GM18499 (cell line): Measurements from ENCODE around the gene MYADML2.
"Not testable (repeated sequence)": the region's sequence is repeated elsewhere in the genome, so short reads cannot be mapped to it uniquely, and the experiment has no call there.

Source experiments
- ATAC-seq: cut with Tn5 transposase; IDR thresholded peaks from one replicate; pipeline ENCODE4 v1.9.1; 2021; ENCODE audit warnings: moderate number of reproducible peaks; ENCODE audit not compliant: insufficient read depth, unreplicated experiment

MYADML2 gene

DNA sequence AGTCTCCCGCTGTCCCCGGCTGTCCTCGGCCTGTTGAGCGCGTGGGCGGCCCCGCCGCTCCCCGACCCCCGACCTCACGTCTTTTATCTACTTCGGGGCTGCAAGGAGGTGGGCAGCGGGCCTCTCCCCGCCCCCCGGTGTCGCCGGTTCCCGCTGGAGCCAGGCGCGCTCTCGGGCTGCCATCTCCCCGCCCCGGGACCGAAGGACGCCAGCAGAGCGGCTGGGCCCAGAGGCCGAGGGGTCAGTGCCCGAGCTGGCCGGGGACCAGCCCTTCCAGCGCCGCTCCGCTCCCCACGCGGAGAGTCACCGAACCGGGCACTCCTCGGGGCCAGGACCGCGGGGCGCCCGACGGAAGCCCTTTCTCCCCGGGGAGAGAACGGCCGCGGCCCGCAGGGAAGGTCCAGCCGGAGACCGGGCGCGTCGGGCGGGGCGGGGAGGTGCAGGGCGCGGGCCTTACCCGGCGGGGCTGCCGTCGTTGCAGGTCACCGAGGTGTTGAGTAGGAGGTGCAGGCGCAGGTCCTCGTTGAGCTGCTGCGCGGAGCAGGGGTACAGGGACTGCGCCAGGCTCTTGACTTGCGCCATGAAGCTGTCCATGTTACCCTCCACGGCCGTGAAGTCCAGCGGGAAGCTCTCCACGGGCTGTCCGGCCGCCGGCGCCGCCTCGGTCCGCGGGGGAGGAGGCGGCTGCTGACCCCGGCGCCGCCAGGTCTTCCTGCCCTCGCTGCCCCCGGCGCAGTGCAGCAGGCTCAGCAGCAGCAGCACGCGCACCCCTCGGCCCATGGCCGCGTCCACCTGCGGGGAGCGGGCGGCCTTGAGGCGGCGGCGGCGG lies 13.3 kb upstream of the MYADML2 start:
- no peak for ATAC-seq

DNA sequence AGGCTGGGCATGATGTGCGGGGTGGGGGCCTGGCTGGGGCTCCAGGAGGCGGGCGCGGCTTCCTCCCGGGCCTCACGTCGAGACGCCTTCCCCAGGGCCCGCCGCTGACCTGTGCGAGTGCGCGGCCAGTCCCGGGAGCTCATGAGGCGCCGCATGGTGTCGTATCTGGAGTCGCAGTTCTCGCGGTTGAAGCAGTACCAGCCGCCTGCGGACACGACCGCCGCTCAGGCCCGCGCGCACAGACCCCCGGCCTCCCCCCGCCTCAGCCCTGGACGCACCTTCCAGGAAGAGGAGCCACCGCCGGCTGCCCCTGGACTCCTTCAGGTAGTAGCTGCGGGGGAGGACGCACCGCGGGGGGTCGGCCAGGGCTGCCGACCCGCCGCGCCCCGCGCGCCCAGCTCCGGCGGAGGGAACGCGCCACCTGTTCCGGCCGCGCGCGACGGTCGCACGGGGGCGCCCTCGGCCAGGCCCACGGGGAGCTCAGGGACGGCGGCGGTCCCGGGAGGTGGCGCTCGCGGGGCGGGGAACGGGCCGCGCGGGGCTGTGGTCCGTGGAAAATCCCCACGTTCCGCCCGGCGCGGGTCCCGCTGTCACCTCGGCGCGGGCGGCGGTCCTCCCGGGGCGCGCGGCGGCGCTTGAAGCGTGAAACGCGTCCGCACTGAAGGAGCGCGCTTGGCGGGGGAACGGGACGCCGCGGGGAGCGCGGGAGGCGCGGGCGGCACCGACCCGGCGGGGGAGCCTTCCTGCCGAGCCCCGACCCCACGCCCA lies 12.5 kb upstream of the MYADML2 start:
- ATAC-seq = no peak

DNA sequence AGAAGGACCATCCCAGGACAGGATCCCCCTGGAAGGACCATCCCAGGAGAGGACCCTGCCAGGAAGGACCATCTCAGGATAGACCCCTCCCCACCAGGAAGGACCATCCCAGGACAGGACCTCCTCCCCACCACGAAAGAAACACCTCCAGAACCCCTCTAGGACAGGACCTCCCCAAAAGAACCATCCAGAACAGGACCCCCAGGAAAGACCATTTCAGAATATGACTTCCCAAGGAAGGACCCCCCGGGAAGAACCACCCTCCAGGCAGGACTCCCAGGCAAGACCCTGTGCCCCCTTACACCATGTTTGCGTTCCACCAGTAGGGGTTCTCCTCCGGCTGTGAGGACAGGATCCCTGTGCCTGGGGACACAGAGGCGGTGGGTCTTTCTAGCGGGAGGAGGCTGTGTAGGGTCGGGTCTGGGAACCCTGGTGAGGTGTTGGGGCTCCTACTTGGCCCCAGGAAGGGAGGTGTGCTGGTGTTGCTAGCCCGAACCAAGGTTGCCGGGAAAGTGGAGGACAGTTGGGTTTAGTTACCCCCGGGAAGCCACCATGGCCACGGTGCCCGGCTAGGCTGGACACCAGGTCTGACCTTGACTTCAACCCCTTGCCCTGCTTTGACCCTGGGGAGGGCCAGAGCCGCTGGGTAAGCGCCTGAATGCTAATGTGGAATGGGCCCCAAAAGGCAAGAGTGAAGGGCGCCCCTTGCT lies 11.8 kb upstream of the MYADML2 start:
- ATAC-seq = no peak

DNA sequence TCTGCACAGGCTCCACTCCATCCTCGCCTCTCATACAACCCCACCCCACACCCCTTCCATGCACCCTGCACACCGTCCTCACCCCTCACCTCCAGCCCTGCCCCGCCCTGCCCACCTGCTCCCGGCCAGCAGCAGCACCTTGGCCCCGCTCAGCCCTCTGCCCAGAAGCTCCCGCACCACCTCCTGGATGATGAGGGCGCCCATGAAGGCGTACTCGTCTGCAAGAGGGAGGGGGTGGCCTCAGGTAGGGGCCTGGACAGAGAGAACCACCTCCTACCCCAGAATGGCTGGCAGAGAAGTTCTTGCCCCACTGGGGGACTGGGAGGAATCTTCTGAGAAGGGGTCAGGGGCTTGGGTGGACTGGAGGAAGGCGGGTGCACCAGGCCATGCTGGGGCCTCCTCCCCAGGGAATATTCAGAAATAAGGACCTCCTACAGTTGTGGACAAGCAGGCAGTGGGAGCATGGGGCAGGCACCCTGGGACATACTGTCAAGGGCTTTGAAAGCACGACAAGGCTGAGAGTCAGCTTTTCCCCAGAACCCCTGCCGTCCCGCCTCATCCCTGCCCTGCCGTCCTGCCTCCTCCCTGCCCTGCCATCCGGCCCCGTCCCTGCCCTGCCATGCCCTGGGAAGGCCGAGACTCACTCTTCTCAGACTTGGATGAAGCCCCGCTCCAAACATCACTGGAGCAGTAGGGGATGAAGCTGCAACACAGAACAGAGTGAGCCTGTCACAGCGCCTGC lies 10.8 kb upstream of the MYADML2 start:
- no peak for ATAC-seq

DNA sequence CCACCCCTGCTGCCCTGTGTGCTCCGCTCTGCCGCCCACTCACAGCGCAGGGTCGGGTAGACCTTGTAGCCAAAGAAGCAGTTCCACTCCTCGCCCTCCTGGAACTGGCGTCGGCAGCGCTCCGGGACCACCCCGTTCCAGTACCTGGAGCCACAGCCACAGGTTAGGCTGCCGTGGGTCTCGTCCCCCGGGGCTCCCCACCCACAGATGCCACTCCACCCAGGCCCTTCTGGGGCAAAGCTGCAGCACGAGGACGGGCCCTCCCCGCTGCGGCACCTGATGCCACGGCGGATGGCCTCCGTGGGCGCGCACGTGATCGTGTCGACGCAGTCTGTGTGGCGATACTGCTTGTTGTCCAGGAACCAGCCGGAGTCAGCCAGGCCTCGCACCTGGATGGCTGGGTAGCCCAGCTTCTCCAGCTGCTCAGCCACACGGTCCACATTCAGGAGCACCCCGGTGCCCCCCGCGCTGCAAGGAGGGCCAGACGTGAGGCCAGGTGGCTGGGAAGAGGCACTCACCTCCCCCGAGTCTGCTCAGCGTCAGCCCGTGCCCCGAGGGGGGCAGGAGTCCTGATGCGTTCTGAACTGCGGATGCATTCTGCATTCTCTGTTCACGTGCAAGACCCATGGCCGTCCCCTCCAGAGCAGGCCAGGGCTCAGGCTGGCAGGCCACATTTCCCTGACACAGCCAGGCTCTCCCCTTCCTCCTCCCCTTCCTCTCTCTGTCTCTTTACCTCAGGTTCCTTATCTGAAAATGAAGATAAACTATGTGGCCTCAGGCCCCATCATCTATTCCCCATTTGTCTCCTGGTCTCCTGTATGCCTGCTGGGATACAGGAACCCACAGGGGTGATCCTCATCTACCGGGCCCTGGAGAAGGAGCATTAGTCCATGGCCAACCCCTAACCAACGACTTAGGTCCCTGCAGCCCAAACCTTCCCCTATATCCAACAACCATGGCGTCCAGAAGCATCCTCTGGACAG lies 9.9 kb upstream of the MYADML2 start:
- ATAC-seq = no peak

DNA sequence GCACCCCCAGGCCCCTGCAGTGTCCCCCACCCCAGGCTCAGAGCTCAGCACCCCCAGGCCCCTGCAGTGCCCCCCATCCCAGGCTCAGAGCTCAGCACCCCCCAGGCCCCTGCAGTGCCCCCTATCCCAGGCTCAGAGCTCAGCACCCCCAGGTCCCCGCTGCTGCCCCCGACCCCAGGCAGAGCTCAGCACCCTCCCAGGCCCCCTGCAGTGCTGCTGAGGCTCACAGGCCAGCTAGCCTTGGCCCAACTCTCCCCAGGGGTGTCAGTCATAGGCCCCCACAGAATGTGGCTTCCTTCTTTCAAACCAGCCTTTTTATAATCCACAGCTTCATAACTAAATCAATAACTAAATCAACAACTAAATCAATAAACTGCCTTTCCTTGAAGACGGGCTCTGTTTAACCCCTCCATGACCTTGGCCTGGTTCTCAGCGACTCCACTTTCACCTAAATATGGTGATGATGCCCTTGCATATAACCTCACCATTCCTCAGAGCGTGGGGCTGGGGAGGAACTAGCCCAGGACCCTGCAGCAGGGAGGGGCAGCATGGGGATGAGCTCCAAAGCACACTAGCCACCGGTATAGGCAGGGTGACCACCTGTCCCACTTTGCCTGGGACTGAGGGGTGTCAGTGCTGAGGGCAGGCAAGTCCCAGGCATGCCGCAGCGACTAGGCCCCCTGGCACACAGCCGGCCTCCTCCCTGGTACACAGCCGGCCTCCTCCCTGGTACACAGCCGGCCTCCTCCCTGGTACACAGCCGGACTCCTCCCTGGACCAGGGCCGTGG lies 8.9 kb upstream of the MYADML2 start:
- no peak for ATAC-seq

DNA sequence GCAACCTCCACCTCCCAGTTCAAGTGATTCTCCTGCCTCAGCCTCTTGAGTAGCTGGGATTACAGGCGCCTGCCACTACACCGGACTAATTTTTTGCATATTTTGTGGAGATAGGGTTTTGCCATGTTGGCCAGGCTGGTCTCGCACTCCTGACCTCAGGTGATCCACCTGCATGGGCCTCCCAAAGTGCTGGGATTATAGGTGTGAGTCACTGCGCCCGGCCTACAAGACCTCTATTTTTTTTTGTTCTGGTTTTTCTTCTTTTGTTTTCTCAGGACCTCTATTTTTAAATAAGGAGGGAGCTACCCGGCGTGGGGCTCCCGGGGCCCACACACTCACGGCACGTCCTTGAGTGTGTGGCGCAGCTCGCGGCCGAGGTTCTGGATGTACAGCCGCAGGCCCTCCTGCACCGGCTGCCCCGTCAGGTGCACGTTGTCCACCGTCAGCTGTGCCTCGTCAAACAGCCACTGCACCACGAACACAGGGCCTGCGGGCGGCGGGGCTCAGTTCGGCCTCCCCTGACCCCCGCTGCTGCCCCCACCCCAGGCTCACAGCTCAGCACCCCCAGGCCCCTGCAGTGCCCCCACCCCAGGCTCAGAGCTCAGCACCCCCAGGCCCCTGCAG lies 8.1 kb upstream of the MYADML2 start:
- ATAC-seq = no peak

DNA sequence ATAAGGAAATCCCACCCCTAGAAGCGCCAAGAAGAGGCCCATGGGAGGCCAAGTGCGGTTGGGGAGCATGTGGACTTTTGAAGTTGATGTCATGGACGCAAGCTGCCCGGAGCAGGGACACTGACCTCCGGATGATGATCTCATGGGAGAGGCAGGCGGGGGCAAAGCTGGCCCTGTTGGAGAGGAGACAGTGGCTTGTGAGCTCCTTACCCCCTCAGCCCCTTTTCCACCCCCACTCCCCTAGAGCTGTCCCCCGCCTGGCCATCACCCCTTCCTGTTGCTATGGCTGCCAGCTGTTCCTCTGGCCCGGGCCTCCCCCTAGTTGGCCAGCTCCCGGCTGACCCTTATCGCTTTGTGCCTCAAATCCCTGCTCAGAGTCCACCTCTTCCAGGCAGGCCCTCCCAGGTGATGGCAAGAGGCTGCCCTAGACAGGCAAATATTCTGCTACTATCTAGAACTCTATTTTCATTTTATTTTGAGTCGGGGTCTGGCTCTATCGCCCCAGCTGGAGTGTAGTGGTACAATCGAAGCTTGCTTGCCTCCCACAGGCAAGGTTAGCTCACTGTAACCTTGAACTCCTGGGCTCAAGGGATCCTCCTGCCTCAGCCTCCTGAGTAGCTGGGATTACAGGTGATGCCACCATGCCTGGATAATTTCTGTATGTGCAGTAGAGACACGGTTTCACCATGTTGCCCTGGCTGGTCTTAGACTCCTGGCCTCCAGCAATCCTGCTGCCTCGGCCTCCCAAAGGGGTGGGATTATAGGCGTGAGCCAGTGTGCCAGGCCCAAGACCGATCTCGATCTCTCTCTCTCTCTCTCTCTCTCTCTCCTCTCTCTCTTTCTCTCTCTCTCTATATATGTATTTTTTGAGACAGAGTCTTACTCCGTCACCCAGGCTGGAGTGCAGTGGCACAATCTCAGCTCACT lies 7.4 kb upstream of the MYADML2 start:
- no peak for ATAC-seq

DNA sequence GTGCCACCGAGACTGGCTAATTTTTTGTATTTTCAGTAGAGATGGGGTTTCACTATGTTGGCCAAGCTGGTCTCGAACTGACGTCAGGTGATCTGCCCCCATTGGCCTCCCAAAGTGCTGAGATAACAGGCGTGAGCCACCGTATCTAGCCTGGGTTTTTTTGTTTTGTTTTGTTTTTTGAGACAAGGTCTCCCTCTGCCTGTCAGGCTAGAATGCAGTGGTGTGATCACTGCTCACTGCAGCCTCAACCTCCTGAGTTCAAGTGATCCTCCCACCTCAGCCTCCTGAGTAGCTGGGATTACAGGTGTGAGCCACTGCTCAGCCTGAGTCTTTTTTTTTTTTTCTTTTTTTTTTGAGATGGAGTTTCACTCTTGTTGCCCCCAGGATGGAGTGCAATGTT lies 6.4 kb upstream of the MYADML2 start:
- not testable (repeated sequence) for ATAC-seq

DNA sequence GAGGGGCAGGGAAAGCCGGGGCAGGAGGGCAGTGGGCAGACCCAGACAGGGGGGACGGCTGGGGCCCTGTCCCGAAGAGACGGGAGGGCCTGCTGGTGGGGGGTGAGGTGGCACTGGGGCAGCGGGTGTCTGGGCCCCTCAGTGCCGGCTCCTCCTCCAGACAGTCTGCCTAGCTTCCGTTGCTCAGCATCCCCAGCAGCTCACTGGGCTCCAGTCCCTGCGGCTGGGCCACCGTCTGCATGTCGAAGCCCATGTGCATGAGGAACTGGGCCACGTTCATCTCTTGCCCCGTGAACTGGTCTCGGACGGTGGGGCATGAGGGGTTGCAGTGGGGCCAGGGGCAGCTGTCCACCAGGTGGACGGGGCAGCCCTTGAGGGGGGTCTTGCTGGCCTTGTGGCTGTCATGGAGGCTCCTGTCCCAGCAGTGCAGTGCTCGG lies 5.8 kb upstream of the MYADML2 start:
- no peak for ATAC-seq

DNA sequence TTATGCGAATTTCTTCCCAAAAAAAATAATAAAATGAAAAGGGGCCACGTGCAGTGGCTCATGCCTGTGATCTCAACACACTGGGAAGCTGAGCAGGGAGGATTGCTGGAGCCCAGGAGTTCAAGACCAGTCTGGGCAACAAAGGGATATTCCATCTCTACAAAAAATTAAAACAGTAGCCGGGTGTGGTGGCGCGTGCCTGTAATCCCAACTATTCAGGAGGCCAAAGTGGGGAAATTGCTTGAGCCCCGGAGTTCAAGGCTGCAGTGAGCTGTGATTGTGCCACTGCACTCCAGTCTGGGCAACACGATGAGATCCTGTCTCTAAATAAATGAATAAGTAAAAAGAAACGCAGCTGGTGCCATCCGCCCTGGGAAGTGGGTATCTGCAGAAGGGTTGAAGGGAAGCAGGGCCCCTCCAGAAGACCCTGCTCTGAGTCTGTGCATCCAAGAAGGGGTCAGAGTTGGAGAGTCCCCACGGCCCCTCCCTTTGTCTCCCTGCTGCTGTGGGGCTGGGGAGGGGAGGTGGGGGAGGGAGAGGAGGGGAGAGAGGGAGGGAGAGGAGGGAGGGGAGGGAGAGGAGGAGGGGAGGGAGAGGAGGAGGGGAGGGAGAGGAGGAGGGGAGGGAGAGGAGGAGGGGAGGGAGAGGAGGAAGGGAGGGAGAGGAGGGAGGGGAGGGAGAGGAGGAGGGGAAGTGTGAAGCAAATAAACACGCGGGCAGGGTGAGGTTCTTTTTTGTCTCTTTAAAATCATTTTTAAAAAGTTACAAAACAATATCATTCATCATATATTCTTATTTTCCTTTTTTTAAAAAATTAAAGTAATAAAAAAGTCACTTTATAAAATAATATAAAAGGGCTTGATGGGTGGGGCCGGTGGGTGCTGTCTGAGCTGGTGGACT lies 5.0 kb upstream of the MYADML2 start:
- ATAC-seq = no peak

DNA sequence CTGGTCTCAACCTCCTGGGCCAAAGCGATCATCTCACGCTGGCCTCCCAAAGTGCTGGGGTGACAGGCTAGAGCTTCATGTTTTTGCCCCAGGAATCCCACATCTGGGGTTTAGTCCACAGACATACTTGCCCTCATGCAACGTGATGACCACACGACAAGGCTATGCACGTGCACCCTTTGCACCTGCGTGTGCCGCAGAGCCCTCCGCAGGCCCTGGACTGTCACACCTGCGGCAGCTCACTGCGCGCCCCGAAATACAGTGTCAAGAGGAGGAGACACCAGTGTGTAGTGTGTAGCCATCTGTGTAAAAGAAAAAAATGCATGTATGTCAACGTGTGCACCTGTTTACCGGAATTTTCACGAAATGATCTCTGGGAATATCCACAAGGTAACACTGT lies 3.5 kb upstream of the MYADML2 start:
- ATAC-seq = no peak

DNA sequence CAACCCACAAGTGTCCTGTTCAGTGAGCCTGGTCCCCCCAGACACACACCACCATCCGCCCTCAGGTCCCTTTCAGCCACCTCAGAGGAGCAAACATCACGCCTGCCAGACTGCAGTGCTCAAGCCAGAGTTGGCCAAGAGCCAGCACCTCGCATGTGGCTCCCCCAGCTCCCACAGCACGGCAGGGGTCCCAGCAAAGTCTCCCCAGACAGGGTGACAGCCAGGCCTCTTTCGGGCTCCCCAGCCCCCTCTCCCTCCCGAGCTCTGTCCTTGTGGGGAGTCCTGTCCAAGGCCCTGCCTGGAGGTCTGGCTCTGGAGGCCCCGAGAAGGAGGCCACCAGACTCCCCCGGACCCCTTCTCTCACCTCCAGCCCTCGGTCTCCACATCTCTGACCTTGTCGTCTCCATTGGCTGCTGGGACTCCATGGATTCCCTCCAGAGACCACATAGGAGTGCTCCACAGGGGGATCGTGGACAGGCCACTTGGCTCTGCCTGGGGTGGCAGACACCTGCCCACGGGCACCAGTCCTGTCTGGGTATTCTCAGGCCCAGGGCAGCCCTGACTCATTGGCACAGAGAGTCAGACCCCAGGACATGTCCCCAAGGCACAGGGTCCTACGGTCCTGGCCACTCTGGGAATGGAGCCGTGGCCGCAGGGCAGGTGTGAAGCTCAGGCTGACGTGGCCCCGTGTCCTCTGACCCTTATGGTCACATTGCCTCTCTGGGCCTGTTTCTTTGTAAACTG lies 1.8 kb upstream of the MYADML2 start:
- ATAC-seq = no peak

DNA sequence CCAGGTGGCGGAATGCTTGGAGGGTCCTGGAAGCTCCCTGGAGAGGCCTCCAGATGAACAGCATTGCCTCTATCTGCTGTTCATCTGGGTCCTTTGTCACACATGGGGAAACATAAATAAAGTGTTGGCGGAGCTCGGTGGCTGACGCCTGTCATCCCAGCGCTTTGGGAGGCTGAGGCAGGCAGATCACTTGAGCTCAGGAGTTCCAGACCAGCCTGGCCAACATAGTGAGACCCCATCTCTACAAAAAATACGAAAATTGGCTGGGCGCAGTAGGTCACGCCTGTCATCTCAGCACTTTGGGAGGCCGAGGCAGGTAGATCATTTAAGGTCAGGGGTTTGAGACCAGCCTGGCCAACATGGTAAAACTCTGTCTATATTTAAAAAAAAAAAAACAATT lies 2.2 kb downstream of the MYADML2 start:
- ATAC-seq = no peak

DNA sequence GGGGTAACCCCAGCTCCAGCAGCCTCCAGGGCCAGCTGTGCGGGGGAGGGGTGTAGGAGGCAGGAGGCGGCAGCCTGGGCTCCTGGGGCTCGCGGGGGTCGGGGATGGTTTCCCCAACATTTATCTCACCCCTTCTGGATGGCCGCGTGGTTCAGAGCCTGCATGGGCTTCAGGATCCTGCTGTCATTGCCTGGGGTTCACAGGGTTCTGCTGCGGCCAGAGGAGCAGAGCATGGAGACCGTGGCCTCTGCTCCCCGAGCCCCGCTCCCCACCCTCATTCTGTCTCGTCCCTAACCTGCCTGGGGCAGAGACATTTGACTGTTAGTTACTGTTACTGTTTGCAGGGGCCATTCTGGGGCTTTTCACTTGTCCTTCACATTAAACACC lies 4.9 kb downstream of the MYADML2 start:
- ATAC-seq = no peak
